Measurements from ENCODE around the gene ACTR10. TPM values are rescaled to one million over a fixed set of nuclear protein-coding genes. Genes with fewer than 3 reads are reported as not detected.

Gene ACTR10
- total and polyA plus RNA-seq, 2 donors (not counting 1 experiment from before 2014, with no cell fraction given) = 28.7 to 40.6 TPM

DNA sequence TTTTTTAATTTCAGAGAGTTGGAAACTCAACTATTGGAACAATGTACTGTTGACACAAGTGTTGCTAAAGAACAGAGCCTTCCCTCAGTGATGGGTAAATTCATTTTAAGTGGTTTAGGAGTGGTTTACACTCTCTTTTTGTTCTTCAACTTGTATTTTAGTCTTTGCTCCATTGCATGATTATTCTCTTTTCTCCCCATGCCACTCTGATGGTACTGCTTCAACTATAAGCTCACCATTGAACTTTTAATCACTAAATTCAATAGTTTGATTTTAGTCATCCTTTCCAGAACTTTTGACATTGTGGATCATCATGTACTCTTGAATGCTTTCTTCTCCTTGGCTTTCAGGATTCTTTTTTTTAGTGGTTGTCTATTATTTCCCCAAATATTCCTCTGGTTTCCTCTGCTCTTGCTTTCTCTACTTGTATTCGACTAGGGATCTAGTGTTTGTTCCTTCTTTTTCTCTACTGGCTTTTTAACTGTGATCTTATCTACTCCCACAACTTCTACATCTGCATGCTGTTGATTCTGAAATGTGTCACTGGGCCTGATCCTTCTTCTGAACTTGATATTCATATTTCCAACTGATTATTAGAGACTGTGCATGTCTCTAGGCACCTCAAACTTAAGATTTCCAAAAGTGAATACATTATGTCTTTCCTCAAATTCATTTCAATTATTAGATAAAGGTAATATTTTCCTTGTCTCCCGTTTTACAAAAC lies 15.4 kb downstream of the ACTR10 start:
- Mint-ChIP-seq H3K27me3 (no peaks in the 10 kb centered on the region), H3K27ac (no peak overlapping the region), H3K9me3 (ENCODE audit: insufficient read depth) (peaks cover 2% of the 10 kb centered on the region), H3K4me1 (no peaks in the 10 kb centered on the region), H3K4me3 (no peak overlapping the region)
- Histone ChIP-seq H4K20me1 (ENCODE audit: control insufficient read depth, insufficient read depth, low read length, poor library complexity, severe bottlenecking) (no peaks in the 10 kb centered on the region), H3K36me3 (replicated peaks in 1 of 2; ENCODE audit: control extremely low read depth in 1 of 2, control insufficient read depth in 1 of 2, extremely low read depth in 1 of 2, insufficient read depth in 2 of 2, low read length in 1 of 2) (peaks cover 9 to 42% of the 10 kb centered on the region in 2 experiments), H3K9me3 (ENCODE audit: control extremely low read depth in 1 of 3, control insufficient read depth in 2 of 3, insufficient read depth in 1 of 3, low read length in 2 of 3) (no peaks in the 10 kb centered on the region), H3K4me1 (ENCODE audit: control insufficient read depth in 2 of 2, insufficient read depth in 2 of 2, low read length in 2 of 2) (no peaks in the 10 kb centered on the region), H3K9ac (ENCODE audit: low read length) (no peak overlapping the region), H2AFZ (ENCODE audit: insufficient read depth, low read depth, low read length, poor library complexity, severe bottlenecking) (no peak overlapping the region), H3K27me3 (replicated peaks in 1 of 4; ENCODE audit: control extremely low read depth in 1 of 4, control insufficient read depth in 3 of 4, insufficient read depth in 4 of 4, low read length in 3 of 4) (no peaks in the 10 kb centered on the region), H3K4me2 (replicated peaks; ENCODE audit: low read depth, low read length, poor library complexity, severe bottlenecking) (no peak overlapping the region), H3K4me3 (ENCODE audit: control extremely low read depth in 1 of 5, extremely low read depth in 1 of 5, insufficient read depth in 1 of 5, low read depth in 2 of 5, low read length in 4 of 5) (no peak overlapping the region), H3K27ac (ENCODE audit: low read length in 2 of 2) (no peak overlapping the region), H3K79me2 (ENCODE audit: control insufficient read depth, insufficient read depth, low read length) (no peaks in the 10 kb centered on the region)
- TF ChIP-seq, protein P1, sequence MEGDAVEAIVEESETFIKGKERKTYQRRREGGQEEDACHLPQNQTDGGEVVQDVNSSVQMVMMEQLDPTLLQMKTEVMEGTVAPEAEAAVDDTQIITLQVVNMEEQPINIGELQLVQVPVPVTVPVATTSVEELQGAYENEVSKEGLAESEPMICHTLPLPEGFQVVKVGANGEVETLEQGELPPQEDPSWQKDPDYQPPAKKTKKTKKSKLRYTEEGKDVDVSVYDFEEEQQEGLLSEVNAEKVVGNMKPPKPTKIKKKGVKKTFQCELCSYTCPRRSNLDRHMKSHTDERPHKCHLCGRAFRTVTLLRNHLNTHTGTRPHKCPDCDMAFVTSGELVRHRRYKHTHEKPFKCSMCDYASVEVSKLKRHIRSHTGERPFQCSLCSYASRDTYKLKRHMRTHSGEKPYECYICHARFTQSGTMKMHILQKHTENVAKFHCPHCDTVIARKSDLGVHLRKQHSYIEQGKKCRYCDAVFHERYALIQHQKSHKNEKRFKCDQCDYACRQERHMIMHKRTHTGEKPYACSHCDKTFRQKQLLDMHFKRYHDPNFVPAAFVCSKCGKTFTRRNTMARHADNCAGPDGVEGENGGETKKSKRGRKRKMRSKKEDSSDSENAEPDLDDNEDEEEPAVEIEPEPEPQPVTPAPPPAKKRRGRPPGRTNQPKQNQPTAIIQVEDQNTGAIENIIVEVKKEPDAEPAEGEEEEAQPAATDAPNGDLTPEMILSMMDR (IDR thresholded peaks at IDR 0.05) = no peak
- no peak for TF ChIP-seq EZH2 (IDR thresholded peaks at IDR 0.05; ENCODE audit: borderline replicate concordance, insufficient read depth, low read depth, low read length, poor library complexity, severe bottlenecking)
- CTCF ChIA-PET = interaction anchor here (0.7 kb wide), 1 partner anchor 20 kb away, joined by 3 read pairs; no protein-coding TSS in a partner anchor
- no CpG with 5 or more reads among the region's 2 CpGs for WGBS (ENCODE audit: insufficient coverage)
- no peak for ATAC-seq (ENCODE audit: low read depth)
- POLR2A ChIA-PET = interaction anchor here (0.6 kb wide), 1 partner anchor 12 kb away, joined by 6 read pairs; no protein-coding TSS in a partner anchor
- DNase-seq = no peak
- intact Hi-C loops (cut with micrococcal nuclease) = no loop called here

DNA sequence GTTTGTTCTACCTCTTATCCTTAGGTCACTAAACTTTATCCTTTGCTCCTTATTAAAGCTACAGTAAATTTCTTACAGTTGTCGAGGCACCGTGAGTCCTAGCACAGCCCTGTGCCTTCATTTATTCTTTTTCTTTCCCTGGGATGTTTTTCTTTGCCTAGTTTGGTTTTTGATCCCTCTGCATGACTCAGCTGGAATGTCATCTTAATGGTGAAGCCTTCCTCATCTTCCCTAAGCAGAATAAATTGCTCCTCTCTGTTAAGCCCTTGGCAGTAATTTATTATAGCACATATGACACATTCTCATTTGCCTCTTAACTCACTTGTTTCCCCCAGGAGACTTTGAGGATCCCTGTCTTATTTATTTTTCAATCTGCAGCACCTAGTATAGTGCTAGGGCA lies 16.6 kb downstream of the ACTR10 start:
- H3K9me3 ChIP-seq (ENCODE audit: control extremely low read depth in 1 of 3, control insufficient read depth in 2 of 3, insufficient read depth in 1 of 3, low read length in 2 of 3) = no peaks in the 10 kb centered on the region
- intact Hi-C loops (cut with micrococcal nuclease) = no loop called here
- no peaks in the 10 kb centered on the region for H3K27me3 Mint-ChIP-seq
- no peak overlapping the region for H3K4me3 Mint-ChIP-seq
- no peak overlapping the region for H3K9ac ChIP-seq (ENCODE audit: low read length)
- H3K4me3 ChIP-seq (ENCODE audit: control extremely low read depth in 1 of 5, extremely low read depth in 1 of 5, insufficient read depth in 1 of 5, low read depth in 2 of 5, low read length in 4 of 5) = no peak overlapping the region
- H3K79me2 ChIP-seq (ENCODE audit: control insufficient read depth, insufficient read depth, low read length) = no peaks in the 10 kb centered on the region
- no peak overlapping the region for H2AFZ ChIP-seq (ENCODE audit: insufficient read depth, low read depth, low read length, poor library complexity, severe bottlenecking)
- no peaks in the 10 kb centered on the region for H3K4me1 ChIP-seq (ENCODE audit: control insufficient read depth in 2 of 2, insufficient read depth in 2 of 2, low read length in 2 of 2)
- 100% methylated on average over 1 of the region's 2 CpGs for WGBS (ENCODE audit: insufficient coverage)
- no peak overlapping the region for H3K27ac Mint-ChIP-seq
- DNase-seq (no peak), ATAC-seq (ENCODE audit: low read depth) (no peak)
- no peak overlapping the region for H3K27ac ChIP-seq (ENCODE audit: low read length in 2 of 2)
- peaks cover 8 to 44% of the 10 kb centered on the region in 2 experiments for H3K36me3 ChIP-seq (replicated peaks in 1 of 2; ENCODE audit: control extremely low read depth in 1 of 2, control insufficient read depth in 1 of 2, extremely low read depth in 1 of 2, insufficient read depth in 2 of 2, low read length in 1 of 2)
- H4K20me1 ChIP-seq (ENCODE audit: control insufficient read depth, insufficient read depth, low read length, poor library complexity, severe bottlenecking) = no peaks in the 10 kb centered on the region
- peaks cover 2% of the 10 kb centered on the region for H3K9me3 Mint-ChIP-seq (ENCODE audit: insufficient read depth)
- ChIA-PET CTCF (no interaction called here), POLR2A (no interaction called here)
- H3K4me1 Mint-ChIP-seq = no peaks in the 10 kb centered on the region
- no peaks in the 10 kb centered on the region for H3K27me3 ChIP-seq (replicated peaks in 1 of 4; ENCODE audit: control extremely low read depth in 1 of 4, control insufficient read depth in 3 of 4, insufficient read depth in 4 of 4, low read length in 3 of 4)
- H3K4me2 ChIP-seq (replicated peaks; ENCODE audit: low read depth, low read length, poor library complexity, severe bottlenecking) = no peak overlapping the region
- TF ChIP-seq, protein P1 (IDR thresholded peaks at IDR 0.05) = no peak

Data from B cell (primary cell).